ENCODE data around the gene SCIMP.

GRCh38 chr17:5200360-5200759 is 34.3 kb downstream of the SCIMP start:
- no peak for TF ChIP-seq CTCF (optimal IDR thresholded peaks at IDR 0.05 in 1 of 3, IDR thresholded peaks at IDR 0.05 in 1 of 3, conservative IDR thresholded peaks at IDR 0.05 in 1 of 3; ENCODE audit: extremely low read depth in 1 of 3, insufficient read depth in 2 of 3, low read length in 3 of 3)
- no peak for TF ChIP-seq EZH2 (IDR thresholded peaks at IDR 0.05; ENCODE audit: low read length)
